SU-DHL-6 (cell line): Measurements from ENCODE around the gene PPA2.

Experiments used
- H2AFZ ChIP-seq: fragments of 200-600 bp; sonication (generic); 2 replicates; pipeline ENCODE4 v1.6.1; 2014; ENCODE audit warnings: low read depth, mild to moderate bottlenecking, moderate library complexity, mixed read lengths, antibody characterized with exemption, low read length; ENCODE audit not compliant: severe bottlenecking
- H3F3A ChIP-seq: fragments of 200-600 bp; shearing (Covaris generic); 2 replicates; pipeline ENCODE4 v1.6.0; 2016; ENCODE audit warnings: antibody characterized with exemption, mild to moderate bottlenecking; ENCODE audit not compliant: insufficient read depth
- H3K27ac ChIP-seq: fragments of 200-600 bp; sonication (generic); 2 replicates; pipeline ENCODE4 v1.5.1; 2016; ENCODE audit warnings: low read depth, mild to moderate bottlenecking, low read length, moderate library complexity, mixed read lengths
- H3K27me3 ChIP-seq: fragments of 200-600 bp; sonication (generic), shearing (Covaris generic); 2 replicates; pipeline ENCODE4 v1.6.0; 2014; ENCODE audit warnings: mild to moderate bottlenecking, low read length
- H3K36me3 ChIP-seq: fragments of 200-600 bp; sonication (generic); 2 replicates; pipeline ENCODE4 v1.6.1; 2014; ENCODE audit warnings: mild to moderate bottlenecking, low read length, mixed read lengths
- H3K4me2 ChIP-seq: fragments of 300-600, 200-600 bp; shearing (Covaris generic), sonication (generic); 2 replicates; pipeline ENCODE4 v1.6.0; 2014; ENCODE audit warnings: low read length, low read depth, mild to moderate bottlenecking; ENCODE audit not compliant: poor library complexity, severe bottlenecking
- H3K4me3 ChIP-seq: fragments of 200-600 bp; sonication (generic); 2 replicates; pipeline ENCODE4 v1.5.1; 2014; ENCODE audit warnings: antibody characterized with exemption, low read length, mild to moderate bottlenecking, mixed read lengths; ENCODE audit not compliant: insufficient read depth, poor library complexity, severe bottlenecking
- H3K79me2 ChIP-seq: fragments of 200-600 bp; sonication (generic); 2 replicates; pipeline ENCODE4 v1.6.1; 2014; ENCODE audit warnings: mild to moderate bottlenecking, low read length, moderate library complexity; ENCODE audit not compliant: insufficient read depth
- H3K9ac ChIP-seq: fragments of 200-600 bp; sonication (generic); 2 replicates; pipeline ENCODE4 v1.7.0; 2014; ENCODE audit warnings: mild to moderate bottlenecking, low read length
- H3K9me2 ChIP-seq: fragments of 200-600 bp; sonication (generic); replicated peaks from 2 replicates; pipeline ENCODE4 v1.6.1; 2014; ENCODE audit warnings: low read length; ENCODE audit not compliant: insufficient read depth
- H3K9me3 ChIP-seq: fragments of 200-600 bp; sonication (generic); 2 replicates; pipeline ENCODE4 v1.6.1; 2014; ENCODE audit warnings: low read length, mixed read lengths; ENCODE audit not compliant: insufficient read depth
- H4K20me1 ChIP-seq: fragments of 200-600 bp; sonication (generic); 2 replicates; pipeline ENCODE4 v1.6.1; 2014; ENCODE audit warnings: low read depth, mild to moderate bottlenecking, antibody characterized with exemption, low read length, moderate library complexity, mixed read lengths
- CTCF ChIP-seq: fragments of 200-600 bp; sonication (generic); IDR thresholded peaks from one replicate; pipeline ENCODE4 v1.5.1; 2017; ENCODE audit warnings: antibody characterized with exemption, mild to moderate bottlenecking, low read length, moderate library complexity; ENCODE audit not compliant: insufficient read depth, poor library complexity, severe bottlenecking
- EZH2phosphoT487 ChIP-seq: fragments of 200-600 bp; sonication (generic), shearing (Covaris generic); conservative IDR thresholded peaks from 2 replicates; pipeline ENCODE4 v1.6.1; 2018; ENCODE audit warnings: mild to moderate bottlenecking, antibody characterized with exemption, low read length, moderate library complexity, mixed read lengths

The PPA2 gene

GRCh38 chr4:105451346-105451745, 22.5 kb downstream of the PPA2 start:
- Histone ChIP-seq H3K4me3 (no peak overlapping the region), H3K9me2 (no peaks in the 10 kb centered on the region), H4K20me1 (no peaks in the 10 kb centered on the region), H3K27ac (no peak overlapping the region), H2AFZ (no peak overlapping the region), H3K36me3 (no peaks in the 10 kb centered on the region), H3K9me3 (no peaks in the 10 kb centered on the region), H3K9ac (no peak overlapping the region), H3K79me2 (no peaks in the 10 kb centered on the region), H3K27me3 (no peaks in the 10 kb centered on the region), H3F3A (no peaks in the 10 kb centered on the region), H3K4me2 (no peak overlapping the region)
- TF ChIP-seq CTCF = no peak
- TF ChIP-seq EZH2phosphoT487 = no peak

- Histone ChIP-seq H2AFZ (no peak overlapping the region), H3K4me2 (no peak overlapping the region), H3K79me2 (no peaks in the 10 kb centered on the region), H3F3A (no peaks in the 10 kb centered on the region), H3K4me3 (no peak overlapping the region), H3K9me2 (no peaks in the 10 kb centered on the region), H3K9ac (no peak overlapping the region), H3K36me3 (peaks cover 3% of the 10 kb centered on the region; the same call in 1 of the 2 replicates), H4K20me1 (no peaks in the 10 kb centered on the region), H3K27ac (no peak overlapping the region), H3K9me3 (no peaks in the 10 kb centered on the region), H3K27me3 (no peaks in the 10 kb centered on the region)
- TF ChIP-seq EZH2phosphoT487 (no peak), CTCF (no peak)
Measured at GRCh38 chr4:105440890-105441289, 33.0 kb downstream of the PPA2 start.

GRCh38 chr4:105437637-105438036, 36.2 kb downstream of the PPA2 start:
- H2AFZ ChIP-seq = no peak overlapping the region
- H3K9me3 ChIP-seq = no peaks in the 10 kb centered on the region
- peaks cover 13% of the 10 kb centered on the region; the same call in 1 of the 2 replicates for H3K36me3 ChIP-seq
- no peak overlapping the region for H3K27ac ChIP-seq
- no peaks in the 10 kb centered on the region for H4K20me1 ChIP-seq
- no peak overlapping the region for H3K4me3 ChIP-seq
- H3K9me2 ChIP-seq = no peaks in the 10 kb centered on the region
- TF ChIP-seq CTCF (no peak), EZH2phosphoT487 (no peak)
- H3K27me3 ChIP-seq = no peaks in the 10 kb centered on the region
- H3F3A ChIP-seq = no peaks in the 10 kb centered on the region
- no peak overlapping the region for H3K4me2 ChIP-seq
- H3K9ac ChIP-seq = no peak overlapping the region
- no peaks in the 10 kb centered on the region for H3K79me2 ChIP-seq

GRCh38 chr4:105436414-105436813, 37.4 kb downstream of the PPA2 start:
- H4K20me1 ChIP-seq = no peaks in the 10 kb centered on the region
- H3K9me3 ChIP-seq = no peaks in the 10 kb centered on the region
- no peak overlapping the region for H3K4me3 ChIP-seq
- H3K36me3 ChIP-seq = peaks cover 13% of the 10 kb centered on the region; the same call in 1 of the 2 replicates
- no peaks in the 10 kb centered on the region for H3K9me2 ChIP-seq
- H3F3A ChIP-seq = no peaks in the 10 kb centered on the region
- no peak overlapping the region for H2AFZ ChIP-seq
- H3K27ac ChIP-seq = no peak overlapping the region
- H3K27me3 ChIP-seq = no peaks in the 10 kb centered on the region
- no peaks in the 10 kb centered on the region for H3K79me2 ChIP-seq
- no peak overlapping the region for H3K9ac ChIP-seq
- no peak for TF ChIP-seq EZH2phosphoT487
- no peak for TF ChIP-seq CTCF
- H3K4me2 ChIP-seq = no peak overlapping the region
